Measurements from ENCODE around the gene DCDC2C.

DNA sequence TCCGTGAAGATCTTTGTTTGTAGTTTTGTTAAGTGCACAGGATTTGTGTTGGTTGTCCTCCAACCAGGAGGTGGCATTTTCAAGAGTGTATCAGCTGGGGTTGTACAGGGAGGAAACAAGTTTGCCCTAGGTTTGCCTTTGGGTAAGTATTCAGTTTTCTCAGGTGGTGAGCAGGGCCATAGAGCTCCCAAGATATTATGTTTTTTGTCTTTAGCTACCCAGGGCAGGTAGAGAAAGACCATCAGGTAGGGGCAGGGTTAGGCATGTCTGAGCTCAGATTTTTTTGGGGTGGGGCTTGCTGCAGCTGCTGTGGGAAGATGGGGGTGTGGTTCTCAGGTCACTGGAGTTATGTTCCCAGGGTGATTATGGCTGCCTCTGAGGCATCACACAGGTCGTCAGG, 191.6 kb downstream of the DCDC2C start:
- TF ChIP-seq EZH2 (IDR thresholded peaks at IDR 0.05; ENCODE audit: insufficient read depth, poor library complexity, severe bottlenecking), result no peak
- TF ChIP-seq EZH2phosphoT487 (IDR thresholded peaks at IDR 0.05; ENCODE audit: insufficient read depth, low read depth), result no peak
